NCI-H345 (cell line): Measurements from ENCODE around the gene ZNF511.

Experiments used
- DNase-seq: peaks from one replicate; lab custom pipeline; 2025; lab: John Stamatoyannopoulos, UW

ZNF511 gene

DNA sequence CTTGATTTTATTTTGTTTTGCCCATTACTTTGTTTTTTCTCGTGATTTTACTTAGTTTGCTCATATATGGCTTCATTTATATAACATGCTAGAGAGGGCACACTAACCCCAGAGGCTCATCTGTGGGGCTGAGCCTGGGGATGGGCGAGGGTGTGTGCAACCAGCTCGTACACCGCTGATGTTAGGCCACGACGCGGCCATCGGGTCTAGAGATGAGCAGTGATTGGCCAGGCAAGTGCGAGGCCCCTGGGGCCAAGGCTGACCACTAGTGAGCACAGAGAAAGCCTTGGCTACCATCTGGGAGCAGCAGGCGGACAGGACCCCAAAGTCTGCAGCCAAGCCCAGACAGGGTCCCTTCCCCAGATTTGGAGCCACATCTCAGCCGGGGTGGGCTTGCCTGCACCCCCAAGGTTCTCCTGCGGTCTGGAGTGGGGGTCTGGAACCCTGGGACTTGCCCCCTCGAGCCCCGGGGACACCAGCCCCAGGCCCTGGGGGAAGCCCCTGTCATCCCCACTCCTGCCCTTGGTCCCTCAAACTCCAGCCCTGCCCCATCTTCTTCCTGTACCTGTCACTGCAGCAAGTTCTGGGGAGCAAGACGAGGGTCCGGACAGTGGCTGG is 45.4 kb downstream of the ZNF511 start:
- DNase-seq = no peak

DNA sequence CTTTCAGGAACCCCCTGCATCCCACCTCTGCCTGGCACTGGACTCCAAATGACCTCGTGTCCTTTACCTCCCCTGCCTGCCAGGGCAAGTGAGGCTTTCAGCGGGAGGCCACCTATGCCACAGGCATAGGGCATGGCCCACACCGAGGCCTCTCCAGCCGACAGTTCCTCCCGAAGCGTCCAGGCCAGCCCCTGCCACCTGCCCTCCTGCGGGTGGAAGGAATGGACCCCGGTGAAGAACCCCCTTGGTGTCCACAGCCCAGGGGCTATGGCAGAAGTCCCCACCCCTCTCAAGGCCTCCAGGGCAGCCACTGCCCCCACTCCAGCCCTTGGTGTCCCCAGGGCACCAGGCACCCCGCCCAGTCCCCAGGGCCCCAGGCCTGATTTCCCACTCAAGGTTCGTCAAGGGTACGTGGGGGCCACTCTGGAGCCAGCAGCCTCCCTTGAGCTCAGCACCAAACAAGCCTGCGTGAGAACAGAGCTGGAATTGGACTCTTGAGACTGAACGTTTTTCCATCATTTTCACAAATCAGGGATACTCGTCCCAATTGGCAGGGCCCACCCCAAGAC is 46.0 kb downstream of the ZNF511 start:
- DNase-seq = no peak

DNA sequence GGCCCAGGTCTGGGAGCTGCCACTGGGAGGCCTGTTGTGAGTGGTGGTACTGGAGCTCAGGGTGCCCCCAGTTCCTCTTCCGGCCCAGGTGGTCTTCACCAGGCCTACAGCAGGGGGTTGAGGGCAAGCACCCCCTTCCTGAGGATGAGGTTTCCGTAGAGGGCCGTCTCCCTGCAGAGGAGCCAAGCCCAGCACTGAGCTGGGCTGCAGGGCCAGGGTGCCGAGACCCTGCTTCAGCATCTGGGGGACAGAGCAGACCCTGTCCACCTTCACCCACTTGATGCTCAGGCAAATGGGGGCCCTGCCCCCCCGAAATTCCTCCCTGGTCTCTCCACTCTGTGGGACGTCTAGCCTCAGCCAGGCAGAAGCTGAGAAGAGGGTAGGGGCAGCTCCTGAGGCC is 46.6 kb downstream of the ZNF511 start:
- DNase-seq = no peak

DNA sequence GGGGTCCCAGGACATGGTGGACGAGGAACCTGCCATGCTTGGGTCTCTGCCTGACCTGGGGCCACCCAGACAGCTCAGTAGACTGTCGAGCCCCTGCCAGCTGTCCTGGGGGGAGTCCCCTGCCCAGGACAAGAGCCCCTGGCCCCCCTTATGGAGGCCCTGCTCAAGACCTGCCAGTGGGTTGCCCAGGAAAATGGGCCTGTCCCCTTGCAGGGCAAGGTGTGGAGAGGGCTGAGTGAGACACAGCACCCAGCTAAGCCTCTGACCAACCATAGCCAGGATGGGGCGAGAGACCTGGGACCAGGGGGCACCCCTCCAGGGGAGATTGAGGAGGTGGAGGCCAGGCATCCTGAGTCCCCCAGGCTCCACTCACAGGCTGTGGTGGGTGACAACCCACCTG is 47.3 kb downstream of the ZNF511 start:
- DNase-seq = no peak

GRCh38 chr10:133356549-133357284 is 48.0 kb downstream of the ZNF511 start:
- no peak for DNase-seq

GRCh38 chr10:133357285-133358161 is 48.8 kb downstream of the ZNF511 start, which contains the start of gene FUOM:
FUOM (minus strand) TSS chr10:133358019; CDS start chr10:133358007, 12 bp downstream.
- peak; percentile 18 for DNase-seq

- no peak for DNase-seq
Observed at GRCh38 chr10:133358162-133358924, 49.6 kb downstream of the ZNF511 start.

GRCh38 chr10:133358925-133359310 is 50.2 kb downstream of the ZNF511 start:
- DNase-seq = no peak

DNA sequence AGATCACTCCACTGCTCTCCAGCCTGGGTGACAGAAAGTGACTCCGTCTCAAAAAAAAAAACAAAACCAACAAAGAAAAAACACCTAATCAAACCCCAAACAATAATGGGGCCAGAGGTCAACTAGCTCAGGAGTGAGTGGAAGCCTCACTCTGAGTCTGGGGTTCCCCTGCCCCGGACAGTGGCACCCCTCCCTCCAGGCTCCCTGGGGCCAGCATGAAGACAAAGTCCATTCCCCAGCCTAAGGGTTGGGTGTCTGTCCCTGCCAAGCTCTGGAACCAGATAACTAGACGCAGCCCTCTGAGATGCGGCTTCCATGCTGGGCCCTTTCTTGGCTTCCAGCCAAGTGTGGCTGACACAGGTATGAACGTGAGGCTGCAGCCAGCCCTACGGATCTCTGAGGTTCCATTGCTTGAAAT is 50.8 kb downstream of the ZNF511 start:
- DNase-seq = peak; percentile 82

GRCh38 chr10:133359972-133360610 is 51.4 kb downstream of the ZNF511 start:
- peak; percentile 39 for DNase-seq

- no peak for DNase-seq
Observed at GRCh38 chr10:133361227-133361626, 52.5 kb downstream of the ZNF511 start.

DNA sequence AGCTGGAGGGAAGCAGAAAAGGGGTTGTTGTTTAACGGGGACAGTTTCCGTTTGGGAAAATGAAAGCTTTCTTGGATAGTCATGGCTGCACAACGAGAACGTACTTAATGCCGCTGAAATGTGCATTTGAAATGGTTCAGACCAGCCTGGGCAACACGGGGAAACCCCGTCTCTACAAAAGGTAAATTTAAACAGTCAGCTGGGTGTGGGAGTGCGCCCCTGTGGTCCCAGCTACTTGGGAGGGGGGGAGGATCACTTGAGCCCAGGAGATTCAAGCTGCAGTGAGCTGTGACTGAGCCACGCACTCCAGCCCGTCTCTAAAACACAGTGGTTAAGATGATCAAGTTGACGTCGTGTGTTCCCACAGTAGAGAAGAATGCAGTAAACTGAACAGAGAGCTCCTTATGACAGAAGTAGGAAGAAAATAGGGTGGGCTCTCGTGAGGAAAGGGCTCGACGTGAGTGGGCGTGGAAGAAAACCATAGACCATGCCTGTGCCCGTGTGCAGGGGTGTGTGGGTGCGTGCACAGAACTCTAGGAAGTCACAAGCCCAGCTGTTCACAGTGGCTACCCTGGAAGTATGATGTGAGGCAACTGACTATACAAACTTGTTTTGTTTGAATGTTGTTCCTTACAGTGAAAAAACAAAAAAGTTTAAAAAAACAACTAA is 53.2 kb downstream of the ZNF511 start:
- DNase-seq = no peak
